DOHH2 (cell line): Measurements from ENCODE around the gene TBK1.

Experiments
- H3F3A ChIP-seq: fragments of 200-600 bp; sonication (generic), shearing (Covaris generic); 2 replicates; pipeline ENCODE4 v1.6.0; 2016; ENCODE audit warnings: antibody characterized with exemption, mild to moderate bottlenecking; ENCODE audit not compliant: control insufficient read depth, insufficient read depth
- H3K27ac ChIP-seq: fragments of 200-600 bp; sonication (generic); 2 replicates; pipeline ENCODE4 v1.5.1; 2014; ENCODE audit warnings: low read depth, mild to moderate bottlenecking, low read length, moderate library complexity
- H3K27me3 ChIP-seq: fragments of 200-600 bp; sonication (generic); 2 replicates; pipeline ENCODE4 v1.6.1; 2014; ENCODE audit warnings: mild to moderate bottlenecking, low read length, mixed read lengths; ENCODE audit not compliant: control insufficient read depth
- H3K36me3 ChIP-seq: fragments of 200-600 bp; sonication (generic); 2 replicates; pipeline ENCODE4 v1.6.1; 2014; ENCODE audit warnings: mild to moderate bottlenecking, low read length, moderate library complexity, mixed read lengths; ENCODE audit not compliant: control insufficient read depth
- H3K4me1 ChIP-seq: fragments of 200-600 bp; sonication (generic); 2 replicates; pipeline ENCODE4 v1.6.1; 2014; ENCODE audit warnings: mild to moderate bottlenecking, low read length, mixed read lengths; ENCODE audit not compliant: control insufficient read depth
- H3K4me2 ChIP-seq: fragments of 200-600 bp; sonication (generic); 2 replicates; pipeline ENCODE4 v1.6.0; 2014; ENCODE audit warnings: mild to moderate bottlenecking, low read length, moderate library complexity
- H3K4me3 ChIP-seq: fragments of 200-600 bp; sonication (generic); 2 replicates; pipeline ENCODE4 v1.5.1; 2014; ENCODE audit warnings: mild to moderate bottlenecking, low read length, mixed read lengths
- H3K79me2 ChIP-seq: fragments of 200-600 bp; sonication (generic); 2 replicates; pipeline ENCODE4 v1.6.1; 2014; ENCODE audit warnings: mild to moderate bottlenecking, low read length, mixed read lengths; ENCODE audit not compliant: control insufficient read depth
- H3K9me2 ChIP-seq: fragments of 200-600 bp; sonication (generic); replicated peaks from 2 replicates; pipeline ENCODE4 v1.6.1; 2014; ENCODE audit warnings: mild to moderate bottlenecking, low read length, mixed read lengths; ENCODE audit not compliant: control insufficient read depth
- H3K9me3 ChIP-seq: fragments of 200-600 bp; sonication (generic); 2 replicates; pipeline ENCODE4 v1.6.1; 2014; ENCODE audit warnings: antibody characterized with exemption, low read length, mixed read lengths; ENCODE audit not compliant: control insufficient read depth, insufficient read depth
- H4K20me1 ChIP-seq: fragments of 200-600 bp; sonication (generic); 2 replicates; pipeline ENCODE4 v1.6.0; 2014; ENCODE audit warnings: low read depth, mild to moderate bottlenecking, antibody characterized with exemption, low read length, moderate library complexity; ENCODE audit not compliant: control insufficient read depth, insufficient read depth
- CTCF ChIP-seq: fragments of 200-600 bp; sonication (generic); IDR thresholded peaks from one replicate; pipeline ENCODE4 v1.5.1; 2014; ENCODE audit warnings: antibody characterized with exemption, mild to moderate bottlenecking, low read depth, low read length; ENCODE audit not compliant: poor library complexity, severe bottlenecking
- EZH2phosphoT487 ChIP-seq: fragments of 200-600 bp; sonication (generic); IDR thresholded peaks from 2 replicates; pipeline ENCODE4 v1.6.1; 2017; ENCODE audit warnings: borderline replicate concordance, mild to moderate bottlenecking, antibody characterized with exemption, low read length, moderate library complexity, mixed read lengths

Gene TBK1

GRCh38 chr12:64404470-64405256 is 47.3 kb upstream of the TBK1 start:
- Histone ChIP-seq H3K27me3 (no peaks in the 10 kb centered on the region), H3K4me1 (peaks cover 22% of the 10 kb centered on the region), H3K79me2 (peaks cover 53% of the 10 kb centered on the region), H3K36me3 (peaks cover 25% of the 10 kb centered on the region), H3K9me3 (no peaks in the 10 kb centered on the region), H3F3A (no peaks in the 10 kb centered on the region), H4K20me1 (no peaks in the 10 kb centered on the region), H3K27ac (peak overlapping the region; percentile 81), H3K4me3 (peak overlapping the region; percentile 89), H3K4me2 (peak overlapping the region; percentile 73), H3K9me2 (no peaks in the 10 kb centered on the region)
- TF ChIP-seq CTCF (no peak), EZH2phosphoT487 (no peak)

GRCh38 chr12:64407342-64408223 is 44.3 kb upstream of the TBK1 start:
- H3K9me2 ChIP-seq, result no peaks in the 10 kb centered on the region
- H3K79me2 ChIP-seq, result peaks cover 66% of the 10 kb centered on the region
- H3K27ac ChIP-seq, result no peak overlapping the region
- TF ChIP-seq EZH2phosphoT487, result no peak
- TF ChIP-seq CTCF, result no peak
- no peaks in the 10 kb centered on the region for H4K20me1 ChIP-seq
- no peak overlapping the region for H3K4me3 ChIP-seq
- no peaks in the 10 kb centered on the region for H3K27me3 ChIP-seq
- H3K4me1 ChIP-seq, result peaks cover 22% of the 10 kb centered on the region
- no peak overlapping the region for H3K4me2 ChIP-seq
- peaks cover 4% of the 10 kb centered on the region; the same call in 1 of the 2 replicates for H3F3A ChIP-seq
- H3K36me3 ChIP-seq, result peaks cover 54% of the 10 kb centered on the region
- H3K9me3 ChIP-seq, result no peaks in the 10 kb centered on the region

GRCh38 chr12:64411427-64411826 is 40.5 kb upstream of the TBK1 start:
- H3K79me2 ChIP-seq, result peaks cover 55% of the 10 kb centered on the region
- TF ChIP-seq CTCF (no peak), EZH2phosphoT487 (no peak)
- H3K36me3 ChIP-seq, result peaks cover 80% of the 10 kb centered on the region
- no peak overlapping the region for H3K27ac ChIP-seq
- H3K4me3 ChIP-seq, result no peak overlapping the region
- H3F3A ChIP-seq, result peaks cover 4% of the 10 kb centered on the region; the same call in 1 of the 2 replicates
- H3K4me1 ChIP-seq, result peaks cover 6% of the 10 kb centered on the region
- H3K4me2 ChIP-seq, result no peak overlapping the region
- H4K20me1 ChIP-seq, result no peaks in the 10 kb centered on the region
- H3K9me2 ChIP-seq, result no peaks in the 10 kb centered on the region
- no peaks in the 10 kb centered on the region for H3K9me3 ChIP-seq
- H3K27me3 ChIP-seq, result no peaks in the 10 kb centered on the region
